ENCODE results near the gene TMEM255B. TPM values are rescaled to one million over a fixed set of nuclear protein-coding genes. Genes with fewer than 3 reads are reported as not detected.

TMEM255B gene
- total RNA-seq, 1 experiment from 2014 or later: 7.0 TPM

DNA sequence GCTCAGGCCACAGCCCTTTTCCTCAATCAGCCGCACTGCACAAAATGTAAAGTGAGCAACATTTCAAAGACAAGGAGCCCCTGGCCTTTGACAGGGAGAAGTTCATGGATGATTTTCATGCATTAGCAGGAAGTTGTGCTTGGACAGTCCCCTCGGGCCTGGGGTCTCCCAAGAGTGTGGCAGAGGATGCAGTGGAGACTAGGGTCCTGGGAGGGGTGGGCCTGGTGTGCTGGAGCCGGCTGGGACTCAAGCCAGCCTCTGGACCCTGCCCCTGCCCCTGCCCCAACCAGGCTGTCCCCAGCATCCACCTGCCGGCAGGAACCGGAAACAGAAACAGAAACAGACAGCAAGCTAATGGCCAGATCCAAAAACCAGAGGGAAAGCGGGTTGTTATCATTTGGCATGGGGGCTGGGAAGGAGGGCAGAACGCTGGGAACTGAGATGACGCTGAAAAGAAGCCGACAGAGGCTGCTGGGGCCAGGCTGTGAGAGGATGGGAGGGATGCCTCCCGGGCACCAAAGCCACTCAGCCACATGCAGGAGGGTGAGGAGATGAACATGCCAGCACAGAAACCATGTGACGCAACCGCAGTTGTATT is 102.5 kb downstream of the TMEM255B start:
- peaks cover 12% of the 10 kb centered on the region for H3K36me3 Mint-ChIP-seq (ENCODE audit: insufficient read depth, unreplicated experiment)
- TF ChIP-seq, protein P1, sequence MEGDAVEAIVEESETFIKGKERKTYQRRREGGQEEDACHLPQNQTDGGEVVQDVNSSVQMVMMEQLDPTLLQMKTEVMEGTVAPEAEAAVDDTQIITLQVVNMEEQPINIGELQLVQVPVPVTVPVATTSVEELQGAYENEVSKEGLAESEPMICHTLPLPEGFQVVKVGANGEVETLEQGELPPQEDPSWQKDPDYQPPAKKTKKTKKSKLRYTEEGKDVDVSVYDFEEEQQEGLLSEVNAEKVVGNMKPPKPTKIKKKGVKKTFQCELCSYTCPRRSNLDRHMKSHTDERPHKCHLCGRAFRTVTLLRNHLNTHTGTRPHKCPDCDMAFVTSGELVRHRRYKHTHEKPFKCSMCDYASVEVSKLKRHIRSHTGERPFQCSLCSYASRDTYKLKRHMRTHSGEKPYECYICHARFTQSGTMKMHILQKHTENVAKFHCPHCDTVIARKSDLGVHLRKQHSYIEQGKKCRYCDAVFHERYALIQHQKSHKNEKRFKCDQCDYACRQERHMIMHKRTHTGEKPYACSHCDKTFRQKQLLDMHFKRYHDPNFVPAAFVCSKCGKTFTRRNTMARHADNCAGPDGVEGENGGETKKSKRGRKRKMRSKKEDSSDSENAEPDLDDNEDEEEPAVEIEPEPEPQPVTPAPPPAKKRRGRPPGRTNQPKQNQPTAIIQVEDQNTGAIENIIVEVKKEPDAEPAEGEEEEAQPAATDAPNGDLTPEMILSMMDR (IDR thresholded peaks at IDR 0.05; ENCODE audit: unreplicated experiment): no peak
- H3K9me3 Mint-ChIP-seq (ENCODE audit: unreplicated experiment): no peaks in the 10 kb centered on the region
- H3K27me3 Mint-ChIP-seq (ENCODE audit: insufficient read depth, unreplicated experiment): no peaks in the 10 kb centered on the region
- peak; percentile 73 for DNase-seq (ENCODE audit: unreplicated experiment)
- ChIA-PET CTCF (interaction anchor here (1.0 to 1.2 kb wide), 3 partner anchors 20 to 23 kb away, joined by 3 to 4 read pairs (median 3); no protein-coding TSS in a partner anchor), POLR2A (interaction anchor here (1.5 to 4.0 kb wide), 5 partner anchors 12 to 41 kb away, joined by 6 to 49 read pairs (median 19); no protein-coding TSS in a partner anchor)
- peak overlapping the region; percentile 61 for H3K27ac Mint-ChIP-seq (ENCODE audit: low read depth, unreplicated experiment)
- peak overlapping the region; percentile 68 for H3K4me3 Mint-ChIP-seq (ENCODE audit: unreplicated experiment)
- no TSS peak for BruUV-seq (replicated peaks)
- intact Hi-C loops (cut with micrococcal nuclease): loop anchor here (1.0 to 2.0 kb wide), 6 partner anchors 13 to 85 kb away; no protein-coding TSS in a partner anchor
- peaks cover 34% of the 10 kb centered on the region for H3K4me1 Mint-ChIP-seq (ENCODE audit: insufficient read depth, unreplicated experiment)

DNA sequence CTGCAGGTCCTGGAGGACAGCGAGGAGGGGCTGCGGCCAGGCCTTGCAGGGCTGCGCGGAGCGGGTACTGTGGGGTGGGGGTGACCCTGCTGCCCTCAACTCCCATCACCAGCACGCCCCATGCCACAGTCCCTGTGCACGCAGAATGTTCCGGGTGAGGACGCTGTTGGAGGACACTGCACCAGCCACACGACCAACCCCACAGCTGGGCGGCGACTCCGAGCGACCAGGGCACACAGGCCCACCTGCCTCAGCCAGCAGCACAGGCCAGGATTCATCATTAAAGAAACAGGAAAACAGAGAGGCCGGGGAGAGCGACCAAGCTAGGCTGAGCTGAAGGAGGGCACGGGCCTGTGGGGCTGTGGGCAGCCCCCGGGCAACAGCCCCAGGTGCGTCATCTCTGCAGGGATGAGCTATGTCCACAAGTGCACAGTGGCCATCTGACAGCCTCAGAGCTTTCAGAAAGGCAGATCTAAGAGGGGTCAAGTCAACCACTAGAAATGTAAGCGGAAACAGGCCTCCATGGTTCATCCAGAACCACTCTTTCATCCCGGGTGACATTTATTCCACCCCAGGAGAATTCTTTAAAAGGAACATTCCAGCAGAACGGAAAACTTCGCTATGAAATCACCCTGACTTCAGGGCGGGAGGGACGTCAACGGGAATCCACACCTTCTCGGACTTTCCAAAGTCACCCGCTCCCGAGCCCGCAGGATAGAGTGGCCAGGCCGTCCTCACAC is 103.3 kb downstream of the TMEM255B start:
- no TSS peak for BruUV-seq (replicated peaks)
- Mint-ChIP-seq H3K4me3 (ENCODE audit: unreplicated experiment) (peak overlapping the region; percentile 68), H3K27ac (ENCODE audit: low read depth, unreplicated experiment) (peak overlapping the region; percentile 61), H3K36me3 (ENCODE audit: insufficient read depth, unreplicated experiment) (peaks cover 12% of the 10 kb centered on the region), H3K9me3 (ENCODE audit: unreplicated experiment) (no peaks in the 10 kb centered on the region), H3K27me3 (ENCODE audit: insufficient read depth, unreplicated experiment) (no peaks in the 10 kb centered on the region), H3K4me1 (ENCODE audit: insufficient read depth, unreplicated experiment) (peaks cover 34% of the 10 kb centered on the region)
- DNase-seq (ENCODE audit: unreplicated experiment): no peak
- ChIA-PET POLR2A (interaction anchor here (0.9 to 4.0 kb wide), 6 partner anchors 13 to 109 kb away, joined by 4 to 49 read pairs (median 12); no protein-coding TSS in a partner anchor), CTCF (interaction anchor here (0.7 to 1.2 kb wide), 3 partner anchors 19 to 24 kb away, joined by 3 to 4 read pairs (median 3); no protein-coding TSS in a partner anchor)
- intact Hi-C loops (cut with micrococcal nuclease): loop anchor here (1.0 to 2.0 kb wide), 6 partner anchors 14 to 84 kb away; no protein-coding TSS in a partner anchor
- TF ChIP-seq, protein P1 (IDR thresholded peaks at IDR 0.05; ENCODE audit: unreplicated experiment): no peak

DNA sequence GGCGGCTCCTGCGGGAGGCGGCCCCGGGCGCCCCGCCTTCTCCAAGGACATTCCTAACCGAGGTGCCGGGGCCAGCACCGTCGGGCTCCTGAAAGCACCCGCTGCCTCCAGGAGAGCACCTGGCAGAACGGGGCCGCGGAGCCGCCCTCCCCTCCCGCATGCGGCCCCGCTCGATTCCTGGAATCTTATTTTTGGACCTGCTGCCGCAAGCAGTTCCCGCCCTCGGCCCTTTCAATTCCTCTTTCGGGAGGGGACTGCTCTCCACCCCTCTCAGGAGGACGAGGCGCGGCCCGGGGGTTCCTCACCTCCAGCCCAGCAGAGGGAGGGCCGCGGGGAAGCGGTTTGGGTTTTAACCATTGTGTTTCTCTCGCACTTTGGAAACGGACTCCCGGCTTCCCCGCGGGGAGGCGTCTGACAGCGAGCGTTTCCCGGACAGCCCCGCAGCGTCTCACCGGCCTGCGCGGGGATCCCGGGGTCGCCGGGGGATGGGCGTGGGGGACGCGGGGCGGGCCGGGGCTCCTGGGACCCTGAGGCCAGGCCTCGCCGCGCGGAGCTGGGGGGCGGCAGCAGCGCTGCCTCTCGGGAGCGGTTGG is 104.0 kb downstream of the TMEM255B start:
- intact Hi-C loops (cut with micrococcal nuclease): loop anchor here (1.0 to 2.0 kb wide), 7 partner anchors 14 to 84 kb away; no protein-coding TSS in a partner anchor
- CTCF ChIA-PET: interaction anchor here (1.0 to 1.2 kb wide), 2 partner anchors 16 to 18 kb away, joined by 4 read pairs; no protein-coding TSS in a partner anchor
- TF ChIP-seq, protein P1 (IDR thresholded peaks at IDR 0.05; ENCODE audit: unreplicated experiment): peak; percentile 21
- BruUV-seq (replicated peaks): no TSS peak
- Mint-ChIP-seq H3K4me3 (ENCODE audit: unreplicated experiment) (peak overlapping the region; percentile 68), H3K27me3 (ENCODE audit: insufficient read depth, unreplicated experiment) (no peaks in the 10 kb centered on the region), H3K36me3 (ENCODE audit: insufficient read depth, unreplicated experiment) (peaks cover 12% of the 10 kb centered on the region), H3K4me1 (ENCODE audit: insufficient read depth, unreplicated experiment) (peaks cover 34% of the 10 kb centered on the region), H3K9me3 (ENCODE audit: unreplicated experiment) (no peaks in the 10 kb centered on the region), H3K27ac (ENCODE audit: low read depth, unreplicated experiment) (peak overlapping the region; percentile 61)
- DNase-seq (ENCODE audit: unreplicated experiment): peak; percentile 51
- POLR2A ChIA-PET: interaction anchor here (0.9 to 4.0 kb wide), 6 partner anchors 14 to 108 kb away, joined by 4 to 49 read pairs (median 14); no protein-coding TSS in a partner anchor

Data from MCF 10A (cell line).